Cardiac muscle cell (in vitro differentiated cells and primary cell): ENCODE data around the gene HCFC2. TPM values are rescaled to one million over a fixed set of nuclear protein-coding genes. Genes with fewer than 3 reads are reported as not detected.
"Not testable (repeated sequence)": the region's sequence is repeated elsewhere in the genome, so short reads cannot be mapped to it uniquely, and the experiment has no call there.

ENCODE experiments used
- DNase-seq, 2 donors: peaks; one replicate each; pipeline versions ENCODE4 v3.0.0 to v3.0.0-alpha.2; 2010 to 2017; ENCODE audit warnings: low read depth in 1 of 2, low spot score in 1 of 2
- H3K27ac ChIP-seq: fragments of 200-600 bp; sonication (generic); 2 replicates; pipeline ENCODE4 v1.5.1; 2016
- H3K27me3 ChIP-seq: fragments of 200-600 bp; sonication (generic); 2 replicates; pipeline ENCODE4 v1.6.0; 2016; ENCODE audit warnings: control low read depth
- H3K36me3 ChIP-seq: fragments of 200-600 bp; sonication (generic); 2 replicates; pipeline ENCODE4 v1.5.1; 2016; ENCODE audit warnings: control low read depth
- H3K4me1 ChIP-seq: fragments of 200-600 bp; sonication (generic); 2 replicates; pipeline ENCODE4 v1.8.1; 2017; ENCODE audit warnings: low read depth, mild to moderate bottlenecking, mixed run types
- H3K4me3 ChIP-seq: fragments of 200-600 bp; sonication (generic); 2 replicates; pipeline ENCODE4 v1.5.1; 2016; ENCODE audit warnings: mild to moderate bottlenecking
- H3K9me3 ChIP-seq: fragments of 200-600 bp; sonication (generic); 2 replicates; pipeline ENCODE4 v1.5.1; 2017; ENCODE audit warnings: low read depth, mild to moderate bottlenecking, control low read depth
- CTCF ChIP-seq: IDR thresholded peaks from 2 replicates; pipeline ENCODE4 v1.5.1; 2012; ENCODE audit warnings: low read depth, mild to moderate bottlenecking, low read length
- polyA plus RNA-seq: library from polyadenylated mRNA; unstranded; fragments of >200 nt; fragmentation: Nextera tagmentation; extraction: Ambion mirVana; gene quantifications from 2 replicates; pipeline ENCODE4 v1.2.1, GENCODE V29; 2016
- total RNA-seq: library from RNA; depleted of rRNA; stranded (reverse); fragments of >200 nt; gene quantifications from 2 replicates; pipeline ENCODE4 v1.2.3, GENCODE V29; 2016

HCFC2 gene
- total and polyA plus RNA-seq, 2 experiments from 2014 or later, result 9.3 to 14.7 TPM

GRCh38 chr12:104108755-104109445, 44.6 kb downstream of the HCFC2 start:
- Histone ChIP-seq H3K9me3 (no peaks in the 10 kb centered on the region), H3K4me1 (peaks cover 8% of the 10 kb centered on the region), H3K36me3 (no peaks in the 10 kb centered on the region), H3K27ac (no peak overlapping the region), H3K27me3 (no peaks in the 10 kb centered on the region), H3K4me3 (no peak overlapping the region)
- DNase-seq, result peak; percentile 82
- TF ChIP-seq CTCF, result peak; percentile 94

DNA sequence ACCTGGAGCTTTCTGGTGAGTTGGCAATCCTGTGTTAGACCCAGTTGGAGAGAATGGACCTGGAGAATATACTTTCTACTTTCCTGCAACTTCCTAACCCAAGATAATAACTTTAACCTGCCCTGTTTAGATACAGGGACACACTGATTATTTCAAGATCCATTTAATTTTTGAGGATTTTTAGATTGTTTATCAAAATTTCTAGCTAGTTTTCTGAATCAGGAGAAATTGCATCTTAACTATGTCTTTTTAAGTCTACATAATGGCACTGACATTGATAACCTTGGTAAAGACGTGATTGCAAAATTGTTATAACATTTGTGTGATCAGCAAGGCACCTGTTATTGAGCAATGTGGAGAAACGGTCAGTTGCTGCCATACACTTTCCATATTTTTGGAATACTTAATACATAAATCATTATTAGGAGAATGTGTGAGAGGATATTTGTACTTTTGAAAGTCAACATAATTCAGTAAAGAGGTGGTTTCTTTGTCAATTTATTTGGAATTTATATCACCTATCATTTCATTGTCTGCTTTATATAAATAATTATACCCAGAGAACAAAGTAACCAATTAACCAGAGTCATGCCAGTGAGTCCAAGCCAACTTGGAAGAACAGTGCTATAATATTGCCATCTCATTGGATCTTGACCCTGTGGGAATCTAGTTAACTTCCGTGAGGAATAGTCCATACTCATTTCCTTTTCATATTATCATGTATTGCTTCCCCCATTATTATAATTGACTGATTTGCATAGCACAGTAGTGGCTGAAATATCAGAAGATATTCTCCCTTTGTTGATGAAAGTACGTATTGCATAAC, 45.3 kb downstream of the HCFC2 start:
- no peak overlapping the region for H3K27ac ChIP-seq
- TF ChIP-seq CTCF, result no peak
- peaks cover 4% of the 10 kb centered on the region for H3K4me1 ChIP-seq
- no peak for DNase-seq
- no peaks in the 10 kb centered on the region for H3K36me3 ChIP-seq
- H3K4me3 ChIP-seq, result no peak overlapping the region
- H3K9me3 ChIP-seq, result no peaks in the 10 kb centered on the region
- no peaks in the 10 kb centered on the region for H3K27me3 ChIP-seq

GRCh38 chr12:104114834-104115586, 50.7 kb downstream of the HCFC2 start:
- not testable (repeated sequence) for H3K27me3 ChIP-seq, DNase-seq, H3K4me1 ChIP-seq, H3K9me3 ChIP-seq, H3K4me3 ChIP-seq
- Histone ChIP-seq H3K36me3 (peaks cover 38% of the 10 kb centered on the region), H3K27ac (peak overlapping the region; percentile 75)

DNA sequence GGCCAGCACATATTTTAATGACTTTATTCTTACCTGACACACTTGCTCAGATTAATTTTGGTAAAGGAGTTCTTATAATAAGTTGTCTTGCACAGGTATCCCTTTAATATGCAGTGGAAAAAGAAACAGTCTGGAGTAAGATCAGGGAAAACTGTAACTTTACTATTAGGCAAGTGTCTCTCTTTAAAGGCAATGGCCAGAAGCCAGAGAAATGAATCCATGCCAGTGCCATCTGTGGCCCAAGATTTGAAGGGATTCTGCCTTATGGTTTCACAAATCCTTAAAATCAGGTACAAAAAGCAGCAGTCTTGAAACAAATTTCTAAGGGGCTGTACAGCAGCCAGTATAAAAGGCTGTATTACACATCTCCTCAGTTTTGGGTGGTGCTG, 51.2 kb downstream of the HCFC2 start:
- no peak for DNase-seq
- H3K27ac ChIP-seq, result peak overlapping the region; percentile 75
- H3K36me3 ChIP-seq, result peaks cover 44% of the 10 kb centered on the region
- no peak overlapping the region for H3K4me3 ChIP-seq
- no peaks in the 10 kb centered on the region for H3K9me3 ChIP-seq
- no peaks in the 10 kb centered on the region for H3K27me3 ChIP-seq
- no peak for TF ChIP-seq CTCF
- H3K4me1 ChIP-seq, result peaks cover under 1% of the 10 kb centered on the region

DNA sequence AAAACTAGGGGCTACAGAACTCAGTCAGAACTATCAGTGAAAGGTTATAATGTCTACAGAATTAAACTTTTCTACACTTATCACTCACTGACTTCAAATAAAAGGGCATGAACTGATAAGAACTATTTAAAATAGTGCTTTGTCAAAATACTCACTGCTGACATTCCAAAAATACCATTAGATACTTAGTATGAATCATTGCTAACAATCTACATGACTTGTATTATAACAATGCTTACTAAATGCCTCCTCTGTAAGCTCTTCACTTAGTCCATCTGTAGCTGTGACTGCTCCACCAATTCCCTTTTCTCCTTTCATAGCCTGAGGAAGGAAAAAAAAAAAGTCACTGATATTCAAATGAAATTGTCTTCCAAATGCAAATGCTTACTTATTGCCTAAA, 56.7 kb downstream of the HCFC2 start:
- no peak for TF ChIP-seq CTCF
- Histone ChIP-seq H3K4me1 (peaks cover 16% of the 10 kb centered on the region), H3K9me3 (no peaks in the 10 kb centered on the region), H3K4me3 (no peak overlapping the region), H3K27ac (peak overlapping the region; percentile 67), H3K36me3 (peaks cover 79% of the 10 kb centered on the region), H3K27me3 (no peaks in the 10 kb centered on the region)
- peak in 1 of 2 donors; percentile 57 for DNase-seq
